Measurements from ENCODE around the gene PARD6B.

DNA sequence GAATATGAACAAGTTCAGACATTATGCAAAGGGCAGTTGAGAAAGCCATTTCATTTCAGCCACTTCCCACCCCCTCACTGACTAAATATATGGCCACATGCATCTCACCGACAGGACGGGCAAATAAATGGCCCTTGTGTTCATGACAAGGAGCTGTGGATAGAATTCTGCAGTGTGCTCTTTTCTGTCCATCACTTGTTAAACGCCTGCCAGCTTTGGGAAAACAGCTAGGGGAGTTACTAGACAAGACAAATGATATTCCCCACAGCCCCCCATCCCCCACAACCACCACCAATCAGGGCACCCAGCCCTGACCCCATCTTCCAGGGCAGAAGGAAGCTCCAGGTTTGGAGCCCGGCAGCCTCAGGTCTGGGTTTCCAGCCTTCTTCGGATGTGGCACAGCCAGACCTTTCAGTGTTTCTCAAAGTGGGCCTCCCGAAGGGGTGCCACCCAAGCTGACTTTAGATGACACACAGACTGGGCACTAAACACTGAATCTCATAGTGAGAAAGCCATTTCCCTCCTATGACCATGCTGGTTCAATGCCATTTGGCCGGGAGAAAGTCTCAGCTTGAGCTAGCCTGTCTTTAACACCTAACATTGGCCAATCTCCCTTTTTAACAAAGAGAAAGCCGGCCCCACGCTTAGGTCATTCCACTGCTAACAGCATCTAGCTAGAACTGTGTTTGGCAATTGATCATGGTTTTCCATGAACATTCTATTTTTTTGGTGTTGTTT is 36.1 kb upstream of the PARD6B start:
- no peak for TF ChIP-seq CTCF (IDR thresholded peaks at IDR 0.05; ENCODE audit: insufficient read depth, low read length, poor library complexity, severe bottlenecking)
- TF ChIP-seq EZH2phosphoT487 (conservative IDR thresholded peaks at IDR 0.05; ENCODE audit: low read length), result no peak

All from SU-DHL-6 (cell line).